ENCODE measurements around the gene RHEB.

DNA sequence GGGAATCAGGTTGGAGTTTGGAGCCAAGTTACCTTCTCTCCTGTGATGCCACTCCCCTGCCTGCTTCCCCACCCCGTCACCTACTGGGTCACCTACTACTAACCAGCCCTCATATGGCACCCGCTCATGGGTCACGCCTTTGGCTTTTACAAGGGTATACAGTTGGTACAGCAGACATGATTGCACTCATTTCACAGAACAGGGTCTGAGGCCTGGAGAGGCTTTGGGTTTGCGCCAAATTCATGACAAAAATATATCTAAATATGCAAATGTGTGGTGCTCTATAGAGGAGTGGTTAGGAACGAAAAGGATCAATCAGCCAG is 90.5 kb downstream of the RHEB start:
- TF ChIP-seq, protein P1, sequence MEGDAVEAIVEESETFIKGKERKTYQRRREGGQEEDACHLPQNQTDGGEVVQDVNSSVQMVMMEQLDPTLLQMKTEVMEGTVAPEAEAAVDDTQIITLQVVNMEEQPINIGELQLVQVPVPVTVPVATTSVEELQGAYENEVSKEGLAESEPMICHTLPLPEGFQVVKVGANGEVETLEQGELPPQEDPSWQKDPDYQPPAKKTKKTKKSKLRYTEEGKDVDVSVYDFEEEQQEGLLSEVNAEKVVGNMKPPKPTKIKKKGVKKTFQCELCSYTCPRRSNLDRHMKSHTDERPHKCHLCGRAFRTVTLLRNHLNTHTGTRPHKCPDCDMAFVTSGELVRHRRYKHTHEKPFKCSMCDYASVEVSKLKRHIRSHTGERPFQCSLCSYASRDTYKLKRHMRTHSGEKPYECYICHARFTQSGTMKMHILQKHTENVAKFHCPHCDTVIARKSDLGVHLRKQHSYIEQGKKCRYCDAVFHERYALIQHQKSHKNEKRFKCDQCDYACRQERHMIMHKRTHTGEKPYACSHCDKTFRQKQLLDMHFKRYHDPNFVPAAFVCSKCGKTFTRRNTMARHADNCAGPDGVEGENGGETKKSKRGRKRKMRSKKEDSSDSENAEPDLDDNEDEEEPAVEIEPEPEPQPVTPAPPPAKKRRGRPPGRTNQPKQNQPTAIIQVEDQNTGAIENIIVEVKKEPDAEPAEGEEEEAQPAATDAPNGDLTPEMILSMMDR (IDR thresholded peaks at IDR 0.05; ENCODE audit: poor library complexity, severe bottlenecking) = no peak
- TF ChIP-seq TAF1 (IDR thresholded peaks at IDR 0.05; ENCODE audit: low read depth) (no peak), EP300 (conservative IDR thresholded peaks at IDR 0.05; ENCODE audit: poor library complexity, severe bottlenecking) (no peak), POLR2AphosphoS5 (IDR thresholded peaks at IDR 0.05) (no peak), EZH2 (IDR thresholded peaks at IDR 0.05; ENCODE audit: borderline replicate concordance, insufficient read depth, low read length, poor library complexity, severe bottlenecking) (no peak), SMC3 (conservative IDR thresholded peaks at IDR 0.05; ENCODE audit: poor library complexity) (no peak), REST (IDR thresholded peaks at IDR 0.05; ENCODE audit: borderline replicate concordance) (no peak), RAD21 (conservative IDR thresholded peaks at IDR 0.05) (no peak), MXI1 (conservative IDR thresholded peaks at IDR 0.05; ENCODE audit: poor library complexity, severe bottlenecking) (no peak)

All from neural cell (in vitro differentiated cells).